HEK293 (cell line): ENCODE measurements around the gene WDR12.

Experiments used
- BCL6B ChIP-seq: fragments of 450-650 bp; formaldehyde crosslinking; IDR thresholded peaks from 2 replicates; pipeline ENCODE4 v1.5.1; 2017; ENCODE audit warnings: missing biosample characterization, missing genetic modification characterization
- ELK4 ChIP-seq: IDR thresholded peaks from 2 replicates; pipeline ENCODE4 v1.6.1; 2011; ENCODE audit warnings: mild to moderate bottlenecking, low read depth, low read length, borderline replicate concordance
- HOXD13 ChIP-seq: sonication (generic); formaldehyde crosslinking; IDR thresholded peaks from 2 replicates; pipeline ENCODE4 v1.8.0; 2022; ENCODE audit warnings: missing genetic modification reagents, borderline replicate concordance
- IKZF3 ChIP-seq: fragments of 450-650 bp; IDR thresholded peaks from 2 replicates; pipeline ENCODE4 v1.5.0; 2018; ENCODE audit warnings: missing biosample characterization, mild to moderate bottlenecking, missing genetic modification characterization, moderate library complexity
- KLF7 ChIP-seq: fragments of 450-650 bp; formaldehyde crosslinking; IDR thresholded peaks from 2 replicates; pipeline ENCODE4 v1.5.1; 2016; ENCODE audit warnings: missing biosample characterization, missing genetic modification characterization, borderline replicate concordance
- KLF8 ChIP-seq: fragments of 450-650 bp; formaldehyde crosslinking; IDR thresholded peaks from 2 replicates; pipeline ENCODE4 v1.5.1; 2016; ENCODE audit warnings: missing biosample characterization, missing genetic modification characterization
- PRDM2 ChIP-seq: fragments of 450-650 bp; formaldehyde crosslinking; IDR thresholded peaks from 2 replicates; pipeline ENCODE4 v1.5.1; 2016; ENCODE audit warnings: missing biosample characterization, missing genetic modification characterization, borderline replicate concordance
- REPIN1 ChIP-seq: fragments of 450-650 bp; formaldehyde crosslinking; IDR thresholded peaks from 2 replicates; pipeline ENCODE4 v1.5.1; 2017; ENCODE audit warnings: missing biosample characterization, missing genetic modification characterization, low read depth
- SP7 ChIP-seq: fragments of 450-650 bp; formaldehyde crosslinking; IDR thresholded peaks from 2 replicates; pipeline ENCODE4 v1.5.1; 2016; ENCODE audit warnings: missing biosample characterization, missing genetic modification characterization
- ZEB2 ChIP-seq: fragments of 450-650 bp; formaldehyde crosslinking; IDR thresholded peaks from 2 replicates; pipeline ENCODE4 v1.5.1; 2016; ENCODE audit warnings: missing biosample characterization, missing genetic modification characterization
- ZNF10 ChIP-seq: fragments of 450-650 bp; formaldehyde crosslinking; IDR thresholded peaks from 2 replicates; pipeline ENCODE4 v1.5.1; 2017; ENCODE audit warnings: missing biosample characterization, missing genetic modification characterization
- ZNF121 ChIP-seq: fragments of 450-650 bp; formaldehyde crosslinking; IDR thresholded peaks from 2 replicates; pipeline ENCODE4 v1.5.1; 2016; ENCODE audit warnings: missing biosample characterization, missing genetic modification characterization
- ZNF211 ChIP-seq: fragments of 450-650 bp; formaldehyde crosslinking; IDR thresholded peaks from 2 replicates; pipeline ENCODE4 v1.5.1; 2016; ENCODE audit warnings: low read depth, missing biosample characterization, missing genetic modification characterization
- ZNF280C ChIP-seq: fragments of 450-650 bp; formaldehyde crosslinking; IDR thresholded peaks from 2 replicates; pipeline ENCODE4 v1.5.1; 2016; ENCODE audit warnings: missing biosample characterization, missing genetic modification characterization
- ZNF280D ChIP-seq: fragments of 450-650 bp; formaldehyde crosslinking; IDR thresholded peaks from 2 replicates; pipeline ENCODE4 v1.5.1; 2016; ENCODE audit warnings: missing biosample characterization, missing genetic modification characterization
- ZNF362 ChIP-seq: fragments of 450-650 bp; formaldehyde crosslinking; IDR thresholded peaks from 2 replicates; pipeline ENCODE4 v1.5.1; 2016; ENCODE audit warnings: missing biosample characterization, missing genetic modification characterization
- ZNF394 ChIP-seq: fragments of 450-650 bp; formaldehyde crosslinking; IDR thresholded peaks from 2 replicates; pipeline ENCODE4 v1.5.1; 2016; ENCODE audit warnings: missing biosample characterization, missing genetic modification characterization, mild to moderate bottlenecking, moderate library complexity, borderline replicate concordance
- ZNF473 ChIP-seq: fragments of 450-650 bp; formaldehyde crosslinking; IDR thresholded peaks from 2 replicates; pipeline ENCODE4 v1.5.1; 2017; ENCODE audit warnings: missing biosample characterization, missing genetic modification characterization
- ZNF501 ChIP-seq: fragments of 450-650 bp; formaldehyde crosslinking; IDR thresholded peaks from 2 replicates; pipeline ENCODE4 v1.5.1; 2016; ENCODE audit warnings: missing biosample characterization, missing genetic modification characterization
- ZNF677 ChIP-seq: fragments of 450-650 bp; IDR thresholded peaks from 2 replicates; pipeline ENCODE4 v1.5.0; 2018; ENCODE audit warnings: missing biosample characterization, mild to moderate bottlenecking, missing genetic modification characterization, moderate library complexity
- ZNF76 ChIP-seq: fragments of 450-650 bp; formaldehyde crosslinking; IDR thresholded peaks from 2 replicates; pipeline ENCODE4; 2016; ENCODE audit warnings: low read depth, missing biosample characterization, missing genetic modification characterization, borderline replicate concordance

Gene WDR12

GRCh38 chr2:202871300-202872141 is 40.0 kb downstream of the WDR12 start, which contains the start of gene ICA1L (continued):
- TF ChIP-seq ZNF501 (tag by site-specific recombination) (0 out of 2 replicates have a peak, but pooled peaks have one; percentile 33), ELK4 (no peak), ZNF280D (tag by site-specific recombination) (no peak), ZNF677 (tag by site-specific recombination) (no peak), ZNF362 (tag by site-specific recombination) (no peak), ZEB2 (tag by site-specific recombination) (peak; percentile 17; the same call in 1 of the 2 replicates), KLF8 (tag by site-specific recombination) (peak; percentile 48; the same call in 1 of the 2 replicates), KLF7 (tag by site-specific recombination) (no peak), ZNF76 (tag by site-specific recombination) (peak; percentile 49; the same call in 1 of the 2 replicates), ZNF10 (tag by site-specific recombination) (no peak), REPIN1 (tag by site-specific recombination) (no peak), PRDM2 (tag by site-specific recombination) (no peak), ZNF121 (tag by site-specific recombination) (no peak), IKZF3 (tag by site-specific recombination) (no peak), ZNF394 (tag by site-specific recombination) (no peak), BCL6B (tag by site-specific recombination) (no peak), ZNF473 (no peak), HOXD13 (CRISPR knock-in tag) (no peak), ZNF280C (no peak), SP7 (tag by site-specific recombination) (0 out of 2 replicates have a peak, but pooled peaks have one; percentile 16), ZNF211 (tag by site-specific recombination) (no peak)
